Endothelial cell of hepatic sinusoid (primary cell): Measurements from ENCODE around the gene RNF182.
"Not testable (repeated sequence)": the region's sequence is repeated elsewhere in the genome, so short reads cannot be mapped to it uniquely, and the experiment has no call there.

Experiments used
- in situ Hi-C: cut with HindIII; loops from 2 replicates; pipeline ENCODE4 v1.10.0; 2017; ENCODE audit warnings: low sequenced_read_pairs

The RNF182 gene

DNA sequence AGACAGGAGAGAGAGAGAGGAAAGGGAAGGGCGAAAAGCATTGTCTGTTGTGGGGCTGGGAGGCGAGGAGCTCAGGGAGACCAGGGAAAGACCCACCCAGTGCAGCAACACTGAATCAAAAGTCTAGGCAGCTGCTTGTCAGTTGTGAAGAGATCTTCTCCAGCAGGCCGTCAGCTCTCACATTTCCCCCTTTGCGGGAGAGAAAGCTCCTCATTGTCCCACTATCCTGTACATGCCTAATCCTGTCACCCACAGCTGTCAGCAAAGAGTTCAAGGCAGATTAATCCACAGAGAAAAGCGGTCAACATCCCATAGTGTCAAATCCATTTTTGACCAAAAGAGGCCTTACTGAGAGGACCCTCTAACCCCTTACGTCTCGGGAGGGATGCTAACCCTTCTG lies 27.3 kb downstream of the RNF182 start:
- in situ Hi-C loops, result no loop called here

DNA sequence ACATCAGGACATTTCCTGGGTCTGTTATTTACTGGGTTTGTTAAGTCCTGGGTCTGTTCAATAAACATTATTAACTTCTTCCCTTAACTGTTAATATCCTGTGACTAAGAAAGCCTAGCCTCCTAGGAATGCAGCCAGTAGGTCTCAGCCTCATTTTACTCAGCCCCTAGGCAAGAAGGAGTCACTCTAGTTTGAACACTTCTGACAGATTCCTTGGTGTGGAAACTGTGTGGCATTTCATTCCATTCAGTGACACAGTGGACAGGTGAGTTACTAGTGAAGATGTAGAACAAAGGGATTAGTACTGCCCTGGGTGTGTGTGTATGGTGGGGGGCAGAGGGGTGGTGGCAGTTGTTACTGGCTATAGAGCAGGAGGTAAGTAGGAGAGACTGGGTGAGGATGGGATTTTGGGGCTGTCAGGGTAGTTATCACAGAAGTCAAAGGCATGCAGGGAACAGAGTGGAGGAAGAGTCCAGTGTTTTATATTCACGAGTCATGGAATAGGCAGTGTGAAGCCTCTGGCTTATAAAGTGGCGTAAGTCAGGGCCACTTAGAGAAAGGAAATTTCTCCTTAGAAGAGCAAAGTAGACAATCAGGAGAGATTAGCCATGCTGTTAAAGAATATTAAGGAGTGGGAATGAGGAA lies 28.4 kb downstream of the RNF182 start:
- in situ Hi-C loops, result no loop called here

DNA sequence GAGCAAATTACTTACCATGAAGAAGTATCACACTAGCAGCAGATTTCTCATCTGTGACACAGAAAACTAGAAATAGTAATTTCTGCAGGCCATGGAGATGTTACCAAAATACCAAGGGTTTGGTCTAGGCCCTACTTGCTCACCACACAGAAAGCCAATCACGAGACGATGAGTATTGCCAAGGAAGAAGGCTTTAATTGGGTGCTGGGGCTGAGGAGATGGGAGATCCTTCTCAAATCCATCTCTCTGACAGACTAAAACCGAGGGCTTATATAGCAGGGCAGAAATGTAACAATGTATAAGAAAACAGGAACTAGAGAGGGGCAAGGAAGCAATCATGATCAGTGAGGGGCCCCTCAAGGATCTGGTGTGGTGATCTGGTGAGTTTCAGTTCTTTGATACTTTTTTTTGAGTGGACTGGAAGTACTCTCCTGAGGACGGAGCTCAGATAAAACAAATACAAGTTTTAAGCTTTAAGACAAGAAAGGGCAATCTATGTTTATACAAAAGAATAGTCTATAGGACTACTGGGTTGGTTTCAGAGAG lies 40.9 kb downstream of the RNF182 start:
- in situ Hi-C loops, result no loop called here

DNA sequence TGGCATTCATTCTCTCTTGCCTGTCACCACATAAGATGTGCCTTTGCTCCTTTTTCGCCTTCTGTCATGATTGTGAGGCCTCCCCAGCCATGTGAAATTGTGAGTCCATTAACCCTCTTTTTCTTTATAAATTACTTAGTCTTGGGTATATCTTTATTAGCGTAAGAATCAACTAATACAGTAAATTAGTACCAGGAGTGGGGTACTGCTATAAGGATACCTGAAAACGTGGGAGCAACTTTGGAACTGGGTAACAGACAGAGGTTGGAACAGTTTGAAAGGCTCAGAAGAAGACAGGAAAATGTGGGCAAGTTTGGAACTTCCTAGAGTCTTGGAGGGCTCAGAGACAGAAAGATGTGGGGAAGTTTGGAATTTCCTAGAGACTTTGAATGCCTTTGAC lies 46.6 kb downstream of the RNF182 start:
- in situ Hi-C loops, result no loop called here

DNA sequence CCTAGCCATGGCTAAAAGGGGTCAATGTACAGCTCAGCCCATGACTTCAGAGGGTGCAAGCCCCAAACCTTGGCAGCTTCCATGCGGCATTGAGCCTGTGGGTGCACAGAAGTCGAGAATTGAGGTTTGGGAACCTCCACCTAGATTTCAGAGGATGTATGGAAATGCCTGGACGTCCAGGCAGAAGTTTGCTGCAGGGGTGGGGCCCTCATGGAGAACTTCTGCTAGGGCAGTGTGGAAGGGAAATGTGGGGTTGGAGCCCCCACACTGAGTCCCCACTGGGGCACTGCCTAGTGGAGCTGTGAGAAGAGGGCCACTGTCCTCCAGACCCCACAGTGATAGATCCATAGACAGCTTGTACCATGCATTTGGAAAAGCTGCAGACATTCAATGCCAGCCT lies 47.9 kb downstream of the RNF182 start:
- in situ Hi-C loops, result not testable (repeated sequence)

DNA sequence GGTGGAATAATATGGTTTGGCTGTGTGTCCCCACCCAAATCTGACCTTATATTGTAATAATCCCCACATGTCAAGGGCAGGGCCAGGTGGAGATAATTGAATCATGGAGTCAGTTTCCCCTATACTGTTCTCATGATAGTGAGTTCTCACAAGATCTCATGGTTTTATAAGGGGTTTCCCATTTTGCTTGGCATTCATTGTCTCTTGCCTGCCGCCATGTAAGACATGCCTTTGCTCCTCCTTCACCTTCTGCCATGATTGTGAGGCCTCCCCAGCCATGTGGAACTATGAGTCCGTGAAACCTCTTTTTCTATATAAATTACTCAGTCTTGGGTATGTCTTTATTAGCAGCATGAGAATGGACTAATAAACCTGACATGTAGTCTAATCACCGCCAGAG lies 48.7 kb downstream of the RNF182 start:
- in situ Hi-C loops, result not testable (repeated sequence)

DNA sequence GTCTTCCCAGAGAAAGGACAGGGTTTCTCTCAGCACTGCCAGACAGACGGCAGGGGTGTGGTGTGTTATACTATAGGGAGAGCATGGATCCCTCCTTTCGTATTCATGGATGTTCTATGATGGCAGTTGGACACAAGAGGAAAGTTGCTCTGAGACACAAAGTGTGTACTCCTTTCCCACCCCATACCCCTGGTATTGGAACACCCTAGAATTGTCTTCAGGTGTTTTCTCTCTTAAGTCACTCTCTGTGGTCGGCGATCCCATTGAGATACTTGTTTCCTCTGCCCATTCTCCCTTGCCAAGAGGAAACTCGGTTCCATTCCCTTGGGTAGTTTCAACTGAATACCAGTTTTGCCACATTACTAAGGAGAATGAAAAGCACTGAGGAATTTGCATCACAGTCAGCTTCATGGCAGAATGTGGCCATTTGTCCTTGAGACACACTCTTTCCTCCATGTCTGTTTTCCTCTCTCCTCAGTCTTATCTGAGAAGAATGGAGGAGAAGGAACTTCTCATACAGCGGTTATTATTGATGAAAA lies 53.4 kb downstream of the RNF182 start:
- in situ Hi-C loops, result no loop called here

DNA sequence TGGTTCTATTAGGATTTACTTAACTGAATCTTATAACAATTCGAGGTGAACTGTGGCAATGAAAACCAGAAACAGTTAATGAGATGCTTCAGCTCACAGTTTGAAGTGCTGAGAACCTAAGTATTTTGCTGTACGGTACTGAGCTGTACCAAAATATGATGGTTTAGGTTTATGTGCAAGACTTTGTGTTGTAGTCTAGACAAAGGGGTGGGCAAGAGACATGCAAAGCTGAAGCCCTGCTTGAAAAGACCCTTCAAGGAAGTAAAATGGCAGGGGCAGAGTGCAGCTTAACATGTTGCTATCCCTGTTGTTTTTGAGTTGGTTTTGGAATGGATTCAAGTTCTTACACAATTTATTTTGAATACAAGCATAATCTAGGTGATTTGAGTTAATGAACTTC lies 54.0 kb downstream of the RNF182 start:
- in situ Hi-C loops, result no loop called here

DNA sequence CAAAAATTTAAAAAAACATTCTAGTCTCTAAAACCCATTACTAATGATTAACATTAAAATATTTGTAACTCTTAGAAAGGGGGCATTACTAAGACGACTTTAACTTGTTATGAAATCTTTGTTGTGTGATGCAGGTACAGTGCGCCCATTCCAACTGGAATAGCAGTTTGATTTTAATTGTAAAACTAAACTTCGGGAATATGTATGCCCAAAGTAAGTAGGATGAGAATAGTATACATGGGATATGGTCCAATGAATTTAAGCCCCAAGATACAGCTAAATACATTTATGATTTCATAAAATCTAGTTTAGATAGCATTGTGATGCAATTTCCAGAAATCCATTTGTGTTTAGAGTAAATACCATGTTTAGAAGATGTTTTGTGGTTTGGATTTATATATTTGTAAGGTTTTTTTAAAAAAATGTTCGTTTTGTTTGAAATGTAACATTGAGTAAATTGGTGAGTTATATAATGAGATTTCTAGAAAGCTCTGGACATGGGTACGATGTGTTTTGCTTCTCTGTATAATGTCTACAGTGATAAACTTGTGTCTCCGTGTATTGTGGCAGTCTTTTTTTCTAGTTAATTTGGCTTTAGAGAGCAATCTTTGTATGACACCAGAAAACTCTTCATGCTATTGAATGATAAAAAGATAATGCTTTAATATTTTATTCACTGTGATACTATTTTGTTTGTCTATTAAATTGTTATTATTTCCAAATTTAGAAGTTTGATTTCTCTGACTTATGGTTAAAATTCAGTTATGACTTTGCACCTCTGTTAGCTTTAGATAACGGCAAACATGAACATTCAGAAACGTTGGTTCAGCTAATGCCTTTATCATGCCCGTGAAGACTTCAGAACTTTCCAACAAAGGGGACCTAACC lies 54.8 kb downstream of the RNF182 start:
- in situ Hi-C loops, result no loop called here

DNA sequence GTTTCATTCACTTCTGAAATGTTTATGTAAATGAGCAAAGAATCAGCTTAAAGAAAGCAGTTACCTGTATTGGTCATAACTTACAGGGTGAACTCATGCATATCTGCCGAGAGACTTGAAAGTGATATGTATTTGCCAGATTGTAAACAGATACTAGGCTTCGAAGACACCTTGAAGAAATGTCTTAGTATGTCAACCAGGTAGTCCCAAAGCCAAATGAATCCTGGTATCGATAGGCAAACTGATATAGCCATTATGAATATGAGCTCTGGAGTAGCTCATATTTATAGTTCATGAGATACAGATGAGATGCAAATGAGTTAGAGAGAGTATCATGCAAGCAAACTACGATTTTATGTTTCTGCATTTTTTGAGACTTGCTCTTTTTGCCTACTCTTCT lies 55.8 kb downstream of the RNF182 start:
- in situ Hi-C loops, result no loop called here

DNA sequence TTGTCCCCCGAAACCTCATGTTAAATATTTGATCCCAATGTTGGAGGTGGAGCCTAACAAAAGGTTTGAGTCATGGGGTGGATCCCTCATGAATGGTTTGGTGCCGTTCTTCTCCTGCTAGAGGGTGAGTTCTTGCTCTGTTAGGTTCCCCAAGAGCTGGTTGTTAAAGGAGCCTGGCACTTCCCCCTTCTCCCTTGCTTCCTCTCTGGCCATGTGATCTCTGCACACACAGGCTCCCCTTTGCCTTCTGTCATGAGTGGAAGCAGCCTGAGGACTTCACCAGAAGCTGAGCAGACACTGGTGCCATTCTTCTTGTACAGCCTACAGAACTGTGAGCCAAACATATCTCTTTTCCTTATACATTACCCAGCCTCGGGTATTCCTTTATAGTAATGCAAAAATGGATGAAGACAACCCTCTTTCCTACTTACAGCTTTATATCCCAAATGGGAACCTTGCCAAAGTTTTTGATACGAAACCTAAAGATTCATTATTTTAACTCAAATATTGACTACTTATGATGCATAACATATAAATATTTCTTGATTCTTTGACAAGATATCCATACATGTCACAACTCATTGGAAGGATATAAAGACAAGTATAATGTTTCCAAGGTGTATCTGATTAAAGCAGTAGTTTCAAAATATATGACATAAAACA lies 61.0 kb downstream of the RNF182 start:
- in situ Hi-C loops, result no loop called here

DNA sequence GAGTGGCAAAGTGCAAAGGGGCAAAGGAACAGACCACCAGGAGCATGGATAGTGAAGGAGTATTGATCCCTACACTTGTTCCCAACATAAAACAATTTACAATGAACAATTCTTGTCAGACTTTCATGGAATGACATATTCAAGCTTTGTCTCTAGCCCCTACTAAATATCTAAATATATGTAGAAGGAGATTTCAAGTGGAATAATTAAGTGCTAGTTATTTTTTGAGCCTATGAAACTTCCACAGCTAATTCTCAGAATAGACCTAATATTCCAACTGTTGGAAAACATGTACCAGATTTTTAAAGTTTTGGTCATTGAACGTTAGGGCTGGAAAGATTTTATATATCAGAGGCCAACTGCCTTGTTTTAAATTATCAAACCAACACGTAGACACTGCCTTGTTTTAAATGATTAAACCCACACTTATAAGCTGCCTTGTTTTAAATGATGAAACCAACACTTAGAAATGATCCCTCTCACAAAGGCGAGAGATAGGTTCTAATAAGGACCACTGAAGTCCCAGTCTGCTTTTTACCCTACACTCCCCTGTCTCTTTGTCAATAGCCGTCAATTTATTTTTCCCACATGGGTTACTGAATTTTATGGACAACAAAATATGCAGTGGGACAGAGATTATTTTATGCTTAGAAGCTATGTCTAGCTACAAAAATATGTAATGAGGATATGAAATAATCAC lies 62.1 kb downstream of the RNF182 start:
- in situ Hi-C loops, result no loop called here

DNA sequence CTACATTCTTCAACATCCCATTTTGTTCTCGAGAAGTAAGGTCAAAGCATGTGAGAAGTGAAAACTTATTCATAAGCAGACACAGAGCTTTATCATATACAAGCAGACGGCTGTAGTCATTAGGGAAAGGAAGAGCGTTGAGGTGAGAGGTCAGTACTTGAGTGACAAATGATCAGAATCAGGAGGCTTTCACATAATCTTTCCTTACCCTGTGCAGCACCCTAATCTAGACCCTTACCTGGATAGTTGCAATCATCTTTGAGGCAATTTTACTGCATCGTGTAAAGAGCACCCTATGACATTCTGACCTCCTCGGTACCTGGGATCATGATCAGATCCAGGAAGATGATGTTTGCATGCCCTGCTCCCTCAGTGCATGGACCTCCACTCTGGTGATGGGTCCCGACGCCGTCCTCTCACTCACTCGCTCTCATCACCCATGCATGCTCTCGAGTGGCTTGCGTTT lies 62.7 kb downstream of the RNF182 start:
- in situ Hi-C loops, result no loop called here

DNA sequence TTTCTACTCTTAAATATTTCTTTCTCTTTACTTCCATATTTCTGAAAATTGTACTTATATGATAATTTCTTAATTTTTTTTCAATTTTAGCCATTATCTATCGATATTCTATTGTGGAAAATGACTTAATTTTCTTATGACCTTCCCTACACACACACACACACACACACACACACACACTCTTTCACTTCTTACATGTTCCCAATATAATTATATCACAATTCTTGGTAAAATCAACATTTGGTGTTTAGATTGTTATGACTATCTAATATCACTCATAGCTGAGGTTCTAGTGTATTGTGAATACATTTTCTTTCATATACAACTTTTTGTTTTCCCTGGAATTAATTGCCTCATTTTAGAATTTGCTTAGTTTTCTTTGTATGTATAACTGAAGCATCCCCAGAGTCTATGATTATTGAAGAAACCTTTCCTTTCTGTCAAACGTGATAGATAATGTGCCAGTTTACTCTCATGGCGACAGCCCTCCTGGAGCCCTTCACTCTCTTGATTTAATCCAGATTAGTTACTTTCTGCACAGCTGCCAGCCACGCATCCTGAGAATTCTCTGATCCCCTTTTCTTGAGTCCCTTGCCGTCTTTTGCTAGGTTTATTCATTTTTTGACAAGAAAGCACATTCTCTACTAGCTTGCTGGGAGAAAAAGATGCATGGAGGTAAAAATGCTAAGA lies 63.4 kb downstream of the RNF182 start:
- in situ Hi-C loops, result no loop called here

DNA sequence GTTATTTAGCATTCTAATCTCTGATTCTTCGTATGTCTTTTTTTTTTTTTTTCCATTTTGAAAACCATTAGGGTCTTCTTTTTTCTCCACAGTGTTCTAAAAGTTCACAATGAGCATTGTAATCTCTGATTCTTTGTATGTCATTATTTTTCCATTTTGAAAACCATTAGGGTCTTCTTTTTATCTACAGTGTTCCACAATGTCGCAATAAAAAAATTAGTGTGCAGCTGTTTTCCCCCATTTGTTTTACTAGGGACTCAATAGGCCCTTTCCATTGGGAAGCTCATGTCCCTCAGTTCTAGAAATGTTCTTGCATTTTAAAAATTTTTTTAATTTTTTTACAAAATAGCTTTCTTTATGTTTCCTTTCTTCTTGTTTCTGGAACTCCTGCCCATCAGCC lies 64.2 kb downstream of the RNF182 start:
- in situ Hi-C loops, result no loop called here

DNA sequence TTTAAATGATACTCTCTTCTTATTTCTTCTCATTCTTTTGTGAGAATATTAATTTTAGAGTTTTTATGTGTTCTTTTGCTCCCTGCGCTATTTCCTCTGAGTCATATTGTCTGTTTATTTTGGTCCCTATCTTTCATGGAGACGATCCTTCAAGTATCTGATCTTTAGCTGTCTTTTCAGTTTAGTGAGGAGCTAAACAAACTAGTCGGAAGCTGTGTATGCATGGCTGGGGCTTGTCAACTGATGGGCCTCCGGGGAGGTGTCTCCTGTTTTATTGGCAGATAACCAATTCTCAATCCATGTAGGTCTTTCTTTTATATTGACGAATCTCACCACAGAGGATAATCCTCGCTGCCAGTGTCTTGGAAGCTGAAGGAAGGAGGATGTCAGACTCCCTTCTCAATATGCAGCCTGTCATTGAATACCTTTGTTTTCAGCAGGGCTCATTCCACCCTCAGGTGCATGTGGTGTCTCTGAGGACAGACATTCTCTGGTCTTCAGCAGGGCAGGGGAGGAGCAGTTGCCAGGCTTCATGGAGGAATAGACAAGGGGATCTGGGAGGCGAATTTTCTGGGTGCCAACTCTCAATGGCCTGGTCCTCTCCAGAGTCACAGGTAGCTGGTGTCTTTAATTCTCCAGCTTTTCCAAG lies 64.9 kb downstream of the RNF182 start:
- in situ Hi-C loops, result no loop called here

DNA sequence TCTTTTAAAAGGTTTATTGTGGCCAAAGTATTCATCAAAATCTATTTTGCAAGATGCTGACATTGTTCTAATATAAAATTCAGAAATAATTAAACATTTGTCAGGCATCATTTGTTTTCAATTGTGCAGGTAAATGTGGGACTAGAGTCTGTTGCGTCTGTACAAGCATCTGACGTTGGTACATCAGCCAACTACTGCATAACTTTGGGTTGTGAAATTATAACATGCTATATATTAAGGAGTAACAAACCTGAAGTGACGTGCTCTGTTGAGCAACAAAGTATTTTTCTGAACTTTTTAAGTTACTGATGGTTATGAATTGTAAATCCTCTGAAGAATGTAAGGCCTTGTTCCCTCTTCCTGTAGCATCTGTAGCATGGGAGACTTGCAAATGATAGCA lies 66.0 kb downstream of the RNF182 start:
- in situ Hi-C loops, result no loop called here

DNA sequence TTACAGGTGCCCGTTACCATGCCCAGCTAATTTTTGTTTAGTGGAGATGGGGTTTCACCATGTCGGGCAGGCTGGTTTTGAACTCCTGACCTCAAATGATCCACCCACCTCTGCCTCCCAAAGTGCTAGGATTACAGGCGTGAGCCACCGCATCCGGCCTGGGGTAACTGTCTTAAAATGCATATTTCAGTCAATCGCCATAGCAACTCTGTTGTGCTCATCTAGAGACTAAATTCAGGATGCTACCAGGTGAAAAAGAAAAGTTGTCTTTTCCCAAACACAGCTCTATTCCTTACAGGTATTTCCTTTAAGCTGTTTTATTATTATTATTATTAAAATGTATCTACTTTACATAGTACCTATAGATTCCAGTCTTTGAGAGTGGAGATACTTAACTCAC lies 66.6 kb downstream of the RNF182 start:
- in situ Hi-C loops, result no loop called here

DNA sequence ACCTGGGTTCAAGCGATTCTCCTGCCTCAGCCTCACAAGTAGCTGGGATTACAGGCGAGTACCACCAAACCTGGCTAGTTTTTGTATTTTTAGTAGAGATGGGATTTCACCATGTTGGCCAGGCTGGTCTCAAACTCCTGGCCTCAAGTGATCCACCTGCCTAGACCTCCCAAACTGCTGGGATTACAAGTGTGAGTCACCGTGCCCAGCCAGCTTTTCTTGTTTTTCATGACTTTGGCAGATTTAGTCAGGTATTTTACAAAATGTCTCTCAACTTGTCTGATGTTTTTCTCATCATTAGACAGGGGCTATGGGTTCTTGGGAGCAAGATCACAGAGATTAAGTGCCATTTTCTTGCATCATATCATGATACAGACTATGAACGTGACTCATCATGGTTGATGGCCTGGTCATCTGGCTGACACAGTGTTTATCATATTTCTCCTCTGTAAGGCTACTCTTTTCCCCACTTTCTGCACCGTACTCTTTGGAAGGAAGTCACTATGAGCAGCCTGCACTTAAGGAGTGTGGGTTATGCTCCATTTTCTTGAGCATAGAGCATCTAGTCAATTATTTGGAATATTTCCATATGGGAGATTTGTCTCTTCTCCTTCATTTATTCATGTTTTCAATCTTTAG lies 67.8 kb downstream of the RNF182 start:
- in situ Hi-C loops, result no loop called here
